ENCODE data around the gene WDR3. TPM values are rescaled to one million over a fixed set of nuclear protein-coding genes. Genes with fewer than 3 reads are reported as not detected.

Gene WDR3
- total and polyA plus RNA-seq, 2 donors (not counting 3 experiments of a cell fraction or from before 2014, with no cell fraction given), result 12.4 to 27.7 TPM

DNA sequence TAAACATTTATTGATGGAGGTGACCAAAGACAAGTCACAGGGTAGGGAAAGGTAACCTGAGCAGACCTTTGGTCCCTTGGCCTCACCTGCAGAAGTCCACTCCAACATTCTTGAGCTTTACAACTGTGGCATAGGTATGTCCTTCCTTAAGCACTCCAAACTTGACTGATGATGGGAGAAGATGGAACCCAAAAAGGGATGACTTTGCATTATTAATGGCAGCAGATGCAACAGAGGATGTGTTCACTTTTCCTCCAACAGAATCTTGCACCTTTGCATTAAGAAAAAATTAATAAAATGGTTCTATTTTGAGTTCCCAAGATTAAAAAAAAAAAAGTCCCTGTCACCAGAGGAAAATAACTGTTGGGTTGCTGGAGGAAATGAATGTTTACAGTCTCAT is 42.2 kb downstream of the WDR3 start:
- Histone ChIP-seq H3K9me3 (replicated peaks; ENCODE audit: control insufficient read depth, insufficient read depth, low read length) (no peaks in the 10 kb centered on the region), H3K36me3 (ENCODE audit: control insufficient read depth in 2 of 2, extremely low read depth in 1 of 2, insufficient read depth in 2 of 2, low read length in 2 of 2) (no peaks in the 10 kb centered on the region), H3K4me2 (ENCODE audit: insufficient read depth, low read length) (no peak overlapping the region), H3K9me1 (replicated peaks; ENCODE audit: control insufficient read depth, extremely low read depth, insufficient read depth, low read length) (no peaks in the 10 kb centered on the region), H3K9ac (replicated peaks; ENCODE audit: extremely low read depth, insufficient read depth, low read length) (no peak overlapping the region), H3K79me2 (ENCODE audit: control insufficient read depth, insufficient read depth, low read length) (no peaks in the 10 kb centered on the region), H3K4me3 (replicated peaks in 1 of 3; ENCODE audit: insufficient read depth in 1 of 3, low read depth in 1 of 3, low read length in 3 of 3) (no peak overlapping the region), H3K27ac (ENCODE audit: insufficient read depth, low read depth, low read length) (no peak overlapping the region), H3K27me3 (ENCODE audit: control insufficient read depth in 2 of 2, insufficient read depth in 2 of 2, low read length in 2 of 2) (peaks cover 0 to 3% of the 10 kb centered on the region in 2 experiments), H3K4me1 (ENCODE audit: control insufficient read depth, extremely low read depth, insufficient read depth, low read length) (no peaks in the 10 kb centered on the region), H2AFZ (ENCODE audit: low read depth, low read length) (no peak overlapping the region), H4K20me1 (replicated peaks; ENCODE audit: control insufficient read depth, extremely low read depth, insufficient read depth, low read length) (no peaks in the 10 kb centered on the region)
- dilution Hi-C loops (cut with MboI; ENCODE audit: extremely low pct_ligation_motif_present, low sequenced_read_pairs), result no loop called here
- no TSS peak for BruUV-seq (replicated peaks)
- no peak for FAIRE-seq
- ChIA-PET CTCF (no interaction called here), POLR2A (no interaction called here)
- TF ChIP-seq, protein P1, sequence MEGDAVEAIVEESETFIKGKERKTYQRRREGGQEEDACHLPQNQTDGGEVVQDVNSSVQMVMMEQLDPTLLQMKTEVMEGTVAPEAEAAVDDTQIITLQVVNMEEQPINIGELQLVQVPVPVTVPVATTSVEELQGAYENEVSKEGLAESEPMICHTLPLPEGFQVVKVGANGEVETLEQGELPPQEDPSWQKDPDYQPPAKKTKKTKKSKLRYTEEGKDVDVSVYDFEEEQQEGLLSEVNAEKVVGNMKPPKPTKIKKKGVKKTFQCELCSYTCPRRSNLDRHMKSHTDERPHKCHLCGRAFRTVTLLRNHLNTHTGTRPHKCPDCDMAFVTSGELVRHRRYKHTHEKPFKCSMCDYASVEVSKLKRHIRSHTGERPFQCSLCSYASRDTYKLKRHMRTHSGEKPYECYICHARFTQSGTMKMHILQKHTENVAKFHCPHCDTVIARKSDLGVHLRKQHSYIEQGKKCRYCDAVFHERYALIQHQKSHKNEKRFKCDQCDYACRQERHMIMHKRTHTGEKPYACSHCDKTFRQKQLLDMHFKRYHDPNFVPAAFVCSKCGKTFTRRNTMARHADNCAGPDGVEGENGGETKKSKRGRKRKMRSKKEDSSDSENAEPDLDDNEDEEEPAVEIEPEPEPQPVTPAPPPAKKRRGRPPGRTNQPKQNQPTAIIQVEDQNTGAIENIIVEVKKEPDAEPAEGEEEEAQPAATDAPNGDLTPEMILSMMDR (IDR thresholded peaks at IDR 0.05; ENCODE audit: extremely low read depth in 1 of 2, insufficient read depth in 1 of 2, low read depth in 1 of 2, low read length in 2 of 2), result no peak
- TF ChIP-seq GATA2 (IDR thresholded peaks at IDR 0.05; ENCODE audit: insufficient read depth, insufficient read length, low read depth, low read length) (no peak), JUN (IDR thresholded peaks at IDR 0.05; ENCODE audit: borderline replicate concordance, insufficient read depth, insufficient read length, low read depth) (no peak), POLR2AphosphoS5 (IDR thresholded peaks at IDR 0.05; ENCODE audit: insufficient read depth, low read depth, low read length) (no peak), MYC (IDR thresholded peaks at IDR 0.05; ENCODE audit: low read depth, low read length) (no peak), POLR2A (IDR thresholded peaks at IDR 0.05; ENCODE audit: low read depth, low read length) (no peak), EZH2 (IDR thresholded peaks at IDR 0.05; ENCODE audit: borderline replicate concordance, low read depth, low read length, severe bottlenecking) (no peak), FOS (IDR thresholded peaks at IDR 0.05; ENCODE audit: borderline replicate concordance, insufficient read depth, low read length) (no peak)
- TF ChIP-seq, protein P2, sequence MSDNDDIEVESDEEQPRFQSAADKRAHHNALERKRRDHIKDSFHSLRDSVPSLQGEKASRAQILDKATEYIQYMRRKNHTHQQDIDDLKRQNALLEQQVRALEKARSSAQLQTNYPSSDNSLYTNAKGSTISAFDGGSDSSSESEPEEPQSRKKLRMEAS (IDR thresholded peaks at IDR 0.05; ENCODE audit: insufficient read depth, insufficient read length), result no peak
- no peak for DNase-seq (ENCODE audit: low read depth, low spot score)
- intact Hi-C loops (cut with micrococcal nuclease), result no loop called here

All from endothelial cell of umbilical vein (primary cell).